ENCODE measurements around the gene ZNF205. TPM values are rescaled to one million over a fixed set of nuclear protein-coding genes. Genes with fewer than 3 reads are reported as not detected.
"Not testable (repeated sequence)": the region's sequence is repeated elsewhere in the genome, so short reads cannot be mapped to it uniquely, and the experiment has no call there.

Gene ZNF205
- total RNA-seq, 1 experiment from 2014 or later: 10.5 TPM

DNA sequence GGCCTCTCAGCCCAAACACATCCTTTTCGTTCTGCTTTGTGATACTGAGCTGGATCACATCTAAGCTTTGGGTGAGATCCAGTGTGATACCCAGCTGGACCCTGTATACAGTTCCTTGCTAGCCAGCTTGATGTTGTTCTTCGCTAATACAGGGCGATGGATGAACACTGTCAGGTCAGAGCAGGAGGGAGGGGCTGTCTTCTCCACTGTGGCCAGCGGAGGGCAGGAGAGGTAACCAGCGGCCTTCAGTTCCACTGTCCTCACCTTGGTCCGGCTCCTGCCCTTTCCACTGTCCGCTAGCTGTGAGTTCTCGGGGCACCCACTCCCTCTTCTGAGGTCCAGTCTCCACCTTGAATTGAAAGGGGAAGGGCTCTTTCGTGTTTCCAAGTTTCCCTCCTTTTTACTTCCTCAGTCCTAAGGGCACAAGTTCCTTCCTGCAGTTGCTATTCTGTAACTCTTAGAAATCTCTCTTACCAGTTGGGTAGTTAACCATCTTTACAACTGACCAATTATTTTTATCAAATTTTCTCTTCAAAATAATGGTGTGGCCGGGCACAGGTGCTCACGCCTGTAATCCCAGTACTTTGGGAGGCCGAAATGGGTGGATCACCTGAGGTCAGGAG is 19.5 kb downstream of the ZNF205 start:
- DNase-seq (ENCODE audit: low read depth): peak; percentile 38

DNA sequence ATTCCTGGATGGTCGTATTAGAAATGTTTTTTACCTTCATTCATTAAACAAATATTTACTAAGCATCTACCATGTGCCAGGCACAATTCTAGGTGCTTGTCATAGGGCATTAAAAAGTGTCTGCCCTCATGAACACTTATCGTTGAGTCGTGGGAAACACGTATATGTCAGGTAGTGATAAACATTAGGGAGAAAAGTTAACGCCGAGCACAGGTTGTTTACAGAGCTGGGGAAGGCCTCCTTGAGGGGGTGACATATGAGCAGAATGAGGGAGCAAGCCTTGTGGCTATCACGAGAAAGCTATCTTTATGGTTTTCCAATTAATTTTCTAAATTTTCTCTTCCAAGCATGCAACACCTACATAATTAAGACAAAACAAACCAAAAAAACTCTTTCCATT is 21.5 kb downstream of the ZNF205 start:
- DNase-seq (ENCODE audit: low read depth): no peak

DNA sequence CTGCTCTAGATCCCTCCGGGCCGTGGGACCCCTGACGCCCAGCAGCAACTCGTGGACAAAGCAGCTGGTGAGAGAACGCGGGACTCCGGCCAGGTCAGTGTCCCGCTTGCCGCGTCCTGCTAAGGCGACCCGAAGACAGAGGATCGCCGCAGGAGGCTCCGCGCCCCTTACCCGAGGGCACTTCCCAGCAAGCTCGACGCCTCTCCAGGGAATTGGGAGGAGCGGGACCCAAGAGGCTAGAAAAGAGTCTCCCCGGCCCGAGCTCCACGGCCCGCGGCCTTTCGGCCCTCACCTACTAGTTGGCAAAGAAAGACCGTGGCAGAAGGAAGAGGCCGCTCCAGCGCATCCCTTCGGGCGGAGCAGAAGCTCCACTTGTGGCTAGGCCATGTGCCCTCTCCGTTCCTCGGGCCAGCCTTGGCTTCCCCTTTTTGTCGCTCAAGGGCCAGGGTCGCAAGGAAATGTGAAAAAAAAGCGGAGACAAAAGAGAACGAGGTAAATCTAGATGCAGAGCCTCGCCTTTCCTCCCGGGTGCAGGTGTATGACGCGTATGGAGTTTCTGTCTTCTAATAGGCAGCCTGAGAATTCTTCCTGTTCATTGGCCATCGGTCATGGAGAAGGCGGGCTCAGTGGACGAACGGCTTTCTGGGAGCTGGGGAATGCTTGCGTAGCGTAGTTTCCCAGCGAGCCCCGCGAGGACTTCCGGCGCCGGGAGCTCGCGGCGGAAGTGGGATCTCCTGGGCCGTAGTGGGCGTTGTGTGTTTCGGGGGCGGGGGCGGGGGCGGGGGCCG is 22.1 kb downstream of the ZNF205 start, which contains the start of gene ZNF213:
TSS of gene ZNF213 (plus strand) at position 692 of the 788 bp plus-strand sequence. CDS start 2,252 bp downstream, outside the sequence.
- DNase-seq (ENCODE audit: low read depth): peak; percentile 98

DNA sequence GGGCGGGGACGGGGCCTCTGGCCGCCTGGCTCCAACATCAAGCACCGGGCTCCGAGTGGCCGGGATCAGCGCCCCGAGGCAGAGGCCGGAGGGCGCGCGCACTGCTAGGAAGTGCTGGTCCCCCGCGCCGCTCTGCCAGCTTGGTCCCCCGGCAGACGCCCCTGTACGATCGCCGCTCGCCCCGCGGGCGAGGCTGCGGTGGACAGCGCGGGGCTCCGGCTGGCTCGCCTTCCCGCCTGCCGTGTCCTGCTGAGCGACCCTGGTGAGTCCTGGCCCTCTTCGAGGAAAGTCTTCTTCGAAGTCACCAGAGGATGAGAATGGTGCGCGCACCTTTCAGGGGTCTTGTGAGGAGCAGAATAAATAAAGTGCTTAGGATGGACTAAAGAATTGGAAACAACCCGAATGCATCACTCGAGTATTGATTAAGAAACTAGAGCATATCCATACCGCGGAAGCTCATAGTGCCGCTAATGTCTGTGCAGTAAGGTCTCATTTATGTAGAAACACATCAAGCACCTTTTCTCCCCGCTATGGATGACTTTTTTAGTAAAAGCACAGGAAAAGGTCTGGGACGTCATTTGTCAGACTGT is 22.8 kb downstream of the ZNF205 start:
- no peak for DNase-seq (ENCODE audit: low read depth)

DNA sequence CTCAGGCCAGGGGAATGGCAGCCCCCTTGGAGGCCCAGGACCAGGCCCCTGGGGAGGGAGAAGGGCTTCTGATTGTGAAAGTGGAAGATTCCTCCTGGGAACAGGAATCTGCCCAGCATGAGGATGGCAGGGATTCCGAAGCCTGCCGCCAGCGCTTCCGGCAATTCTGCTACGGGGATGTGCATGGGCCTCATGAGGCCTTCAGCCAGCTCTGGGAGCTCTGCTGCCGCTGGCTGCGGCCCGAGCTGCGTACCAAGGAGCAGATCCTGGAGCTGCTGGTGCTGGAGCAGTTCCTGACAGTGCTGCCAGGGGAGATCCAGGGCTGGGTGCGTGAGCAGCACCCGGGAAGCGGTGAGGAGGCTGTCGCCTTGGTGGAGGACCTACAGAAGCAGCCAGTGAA is 24.9 kb downstream of the ZNF205 start:
- DNase-seq (ENCODE audit: low read depth): no peak

DNA sequence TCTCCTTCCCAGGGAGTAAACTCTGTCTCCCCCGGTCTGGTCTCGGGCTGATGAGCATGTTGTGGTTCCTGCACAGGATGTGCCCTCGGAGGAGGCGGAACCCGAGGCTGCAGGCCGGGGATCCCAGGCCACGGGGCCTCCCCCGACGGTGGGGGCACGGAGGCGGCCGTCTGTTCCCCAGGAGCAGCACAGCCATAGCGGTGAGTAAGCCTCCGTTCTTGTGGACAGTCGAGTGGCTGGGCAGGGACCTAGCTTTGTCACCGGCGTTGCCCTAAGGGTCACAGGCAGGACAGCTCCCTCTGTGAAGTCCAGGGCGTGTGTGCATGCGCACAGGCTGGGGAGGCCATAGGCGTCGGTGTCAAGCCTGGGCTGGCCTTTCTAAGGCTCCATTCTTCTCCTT is 26.0 kb downstream of the ZNF205 start:
- no peak for DNase-seq (ENCODE audit: low read depth)

DNA sequence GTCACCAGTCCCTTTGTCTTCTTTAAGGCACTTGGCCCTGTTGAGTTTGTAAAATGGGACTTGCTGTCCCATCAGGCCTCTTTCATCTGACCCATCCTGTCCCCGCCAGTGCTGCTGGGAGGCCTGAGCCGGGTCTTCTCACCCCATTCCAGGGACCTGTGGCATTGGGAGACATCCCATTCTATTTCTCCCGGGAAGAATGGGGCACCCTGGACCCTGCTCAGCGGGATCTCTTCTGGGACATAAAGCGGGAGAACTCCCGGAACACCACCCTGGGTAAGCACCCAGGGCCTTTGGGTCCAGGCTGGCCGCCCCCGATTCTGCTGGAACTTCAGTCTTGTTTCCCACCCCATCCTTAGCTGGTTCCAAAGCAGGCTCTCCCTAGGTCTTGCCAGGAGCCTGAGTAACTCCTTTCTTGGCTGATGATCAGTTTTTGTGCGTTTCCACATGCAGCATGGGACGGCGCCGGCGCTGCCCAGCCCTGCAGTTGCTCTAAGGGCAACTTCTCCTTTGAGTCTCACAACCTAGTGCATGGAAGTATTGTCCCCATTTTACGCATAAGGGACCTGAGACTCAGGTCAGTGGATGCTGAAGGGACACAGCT is 26.5 kb downstream of the ZNF205 start:
- no peak for DNase-seq (ENCODE audit: low read depth)

DNA sequence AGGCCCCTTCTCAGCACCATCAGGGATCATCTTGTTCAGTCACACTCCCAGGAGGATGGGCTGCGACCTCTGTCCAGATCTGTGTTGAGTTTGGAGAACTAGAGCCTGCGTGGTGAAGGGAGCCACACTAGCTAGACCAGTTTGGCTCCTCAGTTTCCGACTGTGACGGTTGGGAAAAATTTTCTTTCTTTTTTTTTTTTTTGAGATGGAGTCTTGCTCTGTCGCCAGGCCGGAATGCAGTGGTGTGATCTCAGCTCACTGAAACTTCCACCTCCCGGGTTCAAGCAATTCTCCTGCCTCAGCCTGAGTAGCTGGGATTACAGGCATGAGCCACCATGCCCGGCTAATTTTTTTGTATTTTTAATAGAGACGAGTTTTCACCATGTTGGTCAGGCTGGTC is 27.2 kb downstream of the ZNF205 start:
- not testable (repeated sequence) for DNase-seq (ENCODE audit: low read depth)

DNA sequence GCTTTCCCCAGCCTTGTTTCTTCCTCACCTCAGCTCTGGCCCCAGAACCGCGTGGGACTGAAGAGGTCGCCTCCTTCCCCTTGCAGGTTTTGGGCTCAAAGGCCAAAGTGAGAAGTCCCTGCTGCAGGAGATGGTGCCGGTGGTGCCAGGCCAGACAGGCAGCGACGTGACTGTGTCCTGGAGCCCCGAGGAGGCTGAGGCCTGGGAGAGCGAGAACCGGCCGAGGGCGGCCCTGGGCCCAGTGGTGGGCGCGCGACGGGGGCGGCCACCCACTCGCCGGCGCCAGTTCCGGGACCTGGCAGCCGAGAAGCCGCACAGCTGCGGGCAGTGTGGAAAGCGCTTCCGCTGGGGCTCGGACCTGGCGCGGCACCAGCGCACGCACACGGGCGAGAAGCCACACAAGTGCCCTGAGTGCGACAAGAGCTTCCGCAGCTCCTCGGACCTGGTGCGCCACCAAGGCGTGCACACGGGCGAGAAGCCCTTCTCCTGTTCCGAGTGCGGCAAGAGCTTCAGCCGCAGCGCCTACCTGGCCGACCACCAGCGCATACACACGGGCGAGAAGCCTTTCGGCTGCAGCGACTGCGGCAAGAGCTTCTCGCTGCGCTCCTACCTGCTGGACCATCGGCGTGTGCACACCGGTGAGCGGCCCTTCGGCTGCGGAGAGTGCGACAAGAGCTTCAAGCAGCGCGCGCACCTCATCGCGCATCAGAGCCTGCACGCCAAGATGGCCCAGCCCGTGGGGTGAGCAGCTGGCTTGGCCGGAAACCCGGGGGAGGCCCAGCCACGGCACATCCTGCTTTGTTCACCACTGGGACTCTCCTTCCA is 28.4 kb downstream of the ZNF205 start:
- no peak for DNase-seq (ENCODE audit: low read depth)

DNA sequence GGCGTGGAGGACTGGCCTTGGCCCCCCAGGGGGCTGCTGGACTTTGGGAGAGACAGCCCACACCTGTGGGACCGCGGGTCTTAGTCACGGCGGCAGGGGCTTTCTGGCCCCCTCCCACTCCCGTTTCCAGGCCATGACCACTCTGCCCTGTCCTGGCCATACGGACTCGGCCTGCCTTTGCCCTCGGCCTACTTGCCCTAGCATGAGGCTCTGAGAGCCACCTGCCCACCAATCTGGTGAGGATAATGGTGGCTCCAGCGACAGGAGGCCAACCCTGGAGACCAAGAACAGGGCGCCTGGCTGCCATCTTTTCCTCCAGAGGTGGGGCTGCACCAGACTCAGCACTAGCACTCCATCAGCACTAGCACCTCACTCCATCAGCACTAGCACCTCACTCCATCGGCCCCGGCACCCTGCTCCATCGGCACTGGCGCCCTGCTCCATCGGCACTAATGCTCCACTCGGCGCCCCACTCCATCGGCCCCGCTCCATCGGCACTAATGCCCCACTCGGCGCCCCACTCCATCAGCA is 29.5 kb downstream of the ZNF205 start:
- DNase-seq (ENCODE audit: low read depth): no peak

DNA sequence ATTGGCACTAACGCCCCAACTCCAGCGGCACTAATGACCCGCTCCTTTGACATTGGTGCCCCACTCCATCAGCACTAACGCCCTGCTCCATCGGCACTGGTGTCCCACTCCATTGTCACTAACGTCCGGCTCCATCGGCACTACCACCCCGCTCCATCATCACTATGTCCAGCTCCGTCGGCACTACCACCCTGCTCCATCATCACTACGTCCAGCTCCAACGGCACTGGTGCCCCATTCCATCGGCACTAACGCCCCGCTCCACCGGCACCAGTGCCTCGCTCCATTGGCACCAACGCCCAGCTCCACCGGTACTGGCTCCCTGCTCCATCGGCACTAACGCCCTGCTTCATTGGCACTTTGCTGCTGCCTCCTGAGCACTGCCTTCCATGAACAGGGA is 29.9 kb downstream of the ZNF205 start:
- no peak for DNase-seq (ENCODE audit: low read depth)

DNA sequence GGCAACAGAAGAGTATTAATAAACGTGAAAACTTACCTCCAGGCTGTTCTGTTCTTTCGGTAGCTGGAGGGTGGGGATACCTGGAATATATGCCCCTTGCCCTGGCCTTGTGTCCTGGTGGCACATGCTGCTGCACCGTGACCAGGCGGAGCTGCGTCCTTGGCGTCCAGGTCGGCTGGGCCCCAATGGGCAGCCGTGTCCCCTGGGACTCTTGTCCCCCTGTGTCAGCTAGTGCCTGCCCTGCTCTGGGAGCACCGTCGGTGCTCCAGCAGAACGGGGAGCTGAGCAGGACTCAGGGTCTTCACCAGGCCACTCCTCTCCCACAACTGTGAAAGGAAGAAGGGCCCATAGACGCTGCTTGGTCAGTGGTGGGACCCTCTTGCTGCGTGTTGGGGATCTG is 30.4 kb downstream of the ZNF205 start:
- no peak for DNase-seq (ENCODE audit: low read depth)

DNA sequence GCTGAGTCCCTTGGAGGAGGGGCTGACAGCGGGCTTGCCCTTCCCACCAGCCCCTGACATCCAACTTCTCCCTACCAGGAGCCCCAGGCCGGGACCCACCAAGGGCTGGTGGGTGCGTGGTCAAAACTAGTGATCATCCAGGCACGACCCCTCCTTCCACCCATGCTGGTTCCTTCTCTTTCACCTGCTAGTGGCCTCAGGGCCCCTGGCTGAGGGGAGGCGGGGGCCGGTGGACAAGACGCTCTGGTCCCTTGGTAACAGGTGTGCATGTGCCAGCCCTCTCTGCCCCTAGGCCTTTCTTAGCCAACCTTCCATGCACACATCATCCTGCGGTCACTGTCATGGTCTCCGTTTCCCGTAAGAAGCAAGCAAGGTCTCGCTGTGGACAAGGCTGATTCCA is 30.8 kb downstream of the ZNF205 start:
- DNase-seq (ENCODE audit: low read depth): no peak

DNA sequence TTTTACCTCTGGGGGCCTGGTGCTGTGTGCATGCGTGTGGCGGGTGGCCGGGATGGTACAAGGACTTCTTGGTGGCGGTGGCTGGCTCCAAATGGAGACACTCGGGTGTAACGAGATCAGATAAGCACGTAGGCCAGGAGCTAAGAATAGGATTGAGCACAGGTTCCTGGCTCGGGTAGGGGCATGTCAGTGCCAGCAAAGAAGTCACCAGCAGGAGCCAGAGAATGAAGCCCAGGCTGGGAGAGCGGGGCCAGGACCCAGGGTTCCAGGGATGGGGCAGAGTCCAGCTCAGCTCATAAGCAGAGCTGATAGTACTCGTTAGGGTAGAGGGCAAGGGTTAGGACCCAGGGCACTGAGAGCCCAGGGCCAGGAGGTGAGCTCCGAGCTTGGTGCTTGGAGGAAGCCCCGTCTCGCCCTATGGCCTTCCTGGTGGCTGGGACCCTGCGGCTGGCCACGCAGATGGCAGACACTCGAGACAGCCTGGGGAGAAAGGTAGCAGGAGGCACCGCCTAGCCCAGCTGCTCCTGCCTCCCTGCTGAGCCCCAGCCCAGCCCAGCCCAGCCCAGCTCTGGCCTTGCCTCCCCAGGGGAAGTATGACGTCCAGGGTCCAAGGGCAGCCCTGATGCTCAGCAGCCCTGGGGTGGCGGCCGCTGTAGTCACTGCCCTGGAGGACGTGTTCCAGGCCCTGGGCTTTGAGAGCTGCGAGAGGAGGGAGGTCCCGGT is 31.4 kb downstream of the ZNF205 start:
- no peak for DNase-seq (ENCODE audit: low read depth)

DNA sequence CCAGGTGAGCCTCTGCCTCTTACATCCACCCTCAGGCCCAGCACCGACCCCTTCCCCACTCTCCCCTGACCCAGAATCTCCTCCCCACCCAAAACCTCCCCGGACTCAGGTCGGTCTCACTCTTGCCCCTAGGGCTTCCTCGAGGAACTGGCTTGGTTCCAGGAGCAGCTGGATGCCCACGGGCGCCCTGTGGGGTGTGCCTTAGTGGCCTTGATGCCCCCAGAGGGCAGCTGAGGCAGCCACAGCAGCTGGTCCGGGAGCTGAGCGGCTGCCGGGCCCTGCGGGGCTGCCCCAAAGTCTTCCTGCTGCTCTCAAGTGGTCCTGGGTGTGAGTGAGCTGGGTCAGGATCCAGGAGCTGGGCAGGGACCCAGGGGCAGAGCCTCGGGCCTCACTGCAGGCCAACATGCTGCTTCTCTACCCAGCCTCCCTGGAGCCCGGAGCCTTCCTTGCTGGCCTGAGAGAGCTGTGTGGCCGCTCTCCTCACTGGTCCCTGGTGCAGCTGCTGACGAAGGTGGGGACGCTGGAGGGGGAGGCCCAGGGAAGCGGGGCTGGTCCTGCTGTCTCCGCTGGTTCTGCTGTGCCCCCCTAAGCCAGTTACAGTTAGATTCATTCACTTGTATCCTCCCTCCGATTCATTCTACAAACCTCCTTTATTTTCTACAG is 32.1 kb downstream of the ZNF205 start:
- DNase-seq (ENCODE audit: low read depth): no peak

DNA sequence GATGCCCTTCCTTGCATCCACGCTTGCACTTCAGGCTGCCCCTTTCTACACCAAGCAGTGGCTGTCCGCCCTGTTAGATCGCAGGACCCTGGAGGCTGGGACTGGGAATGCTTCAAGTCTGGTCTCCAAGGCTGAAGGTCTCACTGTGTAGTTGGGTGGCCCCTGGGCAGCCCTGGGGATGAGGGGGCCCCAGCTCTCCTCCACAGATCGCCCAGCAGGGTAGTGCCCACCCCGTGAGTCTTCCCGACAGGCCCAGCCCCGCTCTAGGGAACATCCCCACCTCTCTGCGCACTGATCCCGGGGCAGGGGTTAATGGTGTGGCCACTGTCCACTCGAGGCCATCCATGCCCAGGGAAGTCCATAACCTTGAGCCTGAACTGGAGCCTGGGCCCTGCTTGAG is 32.8 kb downstream of the ZNF205 start:
- no peak for DNase-seq (ENCODE audit: low read depth)

DNA sequence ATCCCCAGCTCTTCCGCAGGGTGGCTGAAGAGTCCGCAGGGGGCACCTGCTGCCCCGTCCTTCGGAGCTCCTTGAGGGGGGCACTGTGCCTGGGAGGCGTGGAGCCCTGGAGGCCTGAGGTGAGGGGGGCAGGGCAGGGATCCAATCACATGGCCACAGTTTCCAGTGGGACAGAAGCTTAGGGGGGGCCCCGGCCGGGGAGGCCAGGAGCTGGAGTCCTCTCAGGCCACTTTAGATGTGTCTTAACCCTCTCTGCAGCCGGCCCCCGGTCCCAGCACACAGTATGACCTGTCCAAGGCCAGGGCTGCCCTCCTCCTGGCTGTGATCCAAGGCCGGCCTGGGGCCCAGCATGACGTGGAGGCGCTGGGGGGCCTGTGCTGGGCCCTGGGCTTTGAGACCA is 33.3 kb downstream of the ZNF205 start:
- DNase-seq (ENCODE audit: low read depth): no peak

DNA sequence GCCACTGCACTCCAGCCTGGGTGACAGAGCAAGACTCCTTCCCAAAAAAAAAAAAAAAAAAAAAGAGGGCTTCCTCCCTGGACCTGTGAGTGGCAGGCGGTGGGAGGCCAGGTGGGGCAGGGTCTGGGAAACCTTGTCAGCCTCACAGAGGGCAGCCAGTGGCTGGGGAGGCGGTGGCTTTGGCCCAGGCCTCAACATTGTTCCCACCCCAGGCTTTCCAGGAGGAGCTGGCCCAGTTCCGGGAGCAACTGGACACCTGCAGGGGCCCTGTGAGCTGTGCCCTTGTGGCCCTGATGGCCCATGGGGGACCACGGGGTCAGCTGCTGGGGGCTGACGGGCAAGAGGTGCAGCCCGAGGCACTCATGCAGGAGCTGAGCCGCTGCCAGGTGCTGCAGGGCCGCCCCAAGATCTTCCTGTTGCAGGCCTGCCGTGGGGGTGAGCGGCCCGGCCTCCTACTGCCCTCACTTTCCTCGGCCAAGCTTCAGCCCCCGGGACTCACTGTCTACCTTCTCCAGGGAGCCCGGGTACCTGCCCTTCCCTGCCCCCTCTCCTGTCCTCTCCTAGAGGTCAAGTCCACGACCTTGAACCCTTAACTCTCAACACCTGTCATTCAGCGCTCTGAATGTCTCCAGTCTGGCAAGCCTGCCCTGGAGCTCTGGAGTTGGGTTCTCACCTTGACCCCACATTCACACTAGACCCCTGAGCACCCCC is 34.8 kb downstream of the ZNF205 start:
- no peak for DNase-seq (ENCODE audit: low read depth)

DNA sequence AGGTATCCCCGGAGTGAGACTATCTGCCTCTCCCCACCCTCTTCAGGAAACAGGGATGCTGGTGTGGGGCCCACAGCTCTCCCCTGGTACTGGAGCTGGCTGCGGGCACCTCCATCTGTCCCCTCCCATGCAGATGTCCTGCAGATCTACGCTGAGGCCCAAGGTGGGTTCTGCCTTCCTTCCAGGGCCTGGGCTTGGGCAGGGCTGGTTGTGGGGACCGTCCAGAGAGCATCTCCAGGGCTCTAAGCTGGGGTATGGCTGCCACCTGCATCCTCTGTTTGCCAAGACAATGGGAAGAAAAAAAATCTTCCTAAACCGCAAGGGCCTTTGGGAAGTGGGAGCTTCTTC is 35.3 kb downstream of the ZNF205 start:
- no peak for DNase-seq (ENCODE audit: low read depth)

Measured in Daoy (cell line).